H1 (cell line): ENCODE results near the gene CEP97.

Source experiments
- ATF3 ChIP-seq: IDR thresholded peaks from 2 replicates; pipeline ENCODE4 v1.6.1; 2011; ENCODE audit warnings: low read depth, mild to moderate bottlenecking, low read length; ENCODE audit not compliant: insufficient read depth
- CTCF ChIP-seq, 3 experiments: IDR thresholded peaks; 1 replicate in 2 of 3; 2 replicates in 1 of 3; pipeline versions ENCODE4 v1.5.1 to v1.6.1; 2011; ENCODE audit warnings: low read length in 3 of 3, mild to moderate bottlenecking in 3 of 3, inconsistent platforms in 2 of 3, low read depth in 1 of 3, moderate library complexity in 1 of 3; ENCODE audit not compliant: insufficient read depth in 1 of 3; ENCODE audit errors: control extremely low read depth in 1 of 3
- EP300 ChIP-seq, 2 experiments: IDR thresholded peaks; 1 replicate in 1 of 2; 2 replicates in 1 of 2; pipeline ENCODE4 v1.6.1; 2011 to 2012; ENCODE audit warnings: low read depth in 2 of 2, low read length in 2 of 2, mild to moderate bottlenecking in 2 of 2, borderline replicate concordance in 1 of 2, inconsistent platforms in 1 of 2, moderate library complexity in 1 of 2
- JUN ChIP-seq: IDR thresholded peaks from 2 replicates; pipeline ENCODE4 v1.6.1; 2011; ENCODE audit warnings: low read depth, mild to moderate bottlenecking, improper control_type of control experiment, low read length
- MAX ChIP-seq: IDR thresholded peaks from 2 replicates; pipeline ENCODE4 v1.6.1; 2012; ENCODE audit warnings: inconsistent platforms
- PHF8 ChIP-seq: fragments of 200-600 bp; sonication (generic); conservative IDR thresholded peaks from 2 replicates; pipeline ENCODE4 v1.7.1; 2012; ENCODE audit warnings: low read depth, mild to moderate bottlenecking, inconsistent platforms, low read length, moderate library complexity
- POLR2A ChIP-seq, 2 experiments: IDR thresholded peaks; 1 replicate in 1 of 2; 2 replicates in 1 of 2; pipeline ENCODE4 v1.6.1; 2011; ENCODE audit warnings: low read depth in 2 of 2, low read length in 2 of 2, mild to moderate bottlenecking in 2 of 2; ENCODE audit errors: control extremely low read depth in 1 of 2
- POLR2AphosphoS5 ChIP-seq: IDR thresholded peaks from 2 replicates; pipeline ENCODE4 v1.6.1; 2011; ENCODE audit warnings: low read depth, low read length
- POU5F1 ChIP-seq: IDR thresholded peaks from 2 replicates; pipeline ENCODE4 v1.6.1; 2011; ENCODE audit warnings: low read depth, mild to moderate bottlenecking, low read length, moderate library complexity
- RXRA ChIP-seq: IDR thresholded peaks from 2 replicates; pipeline ENCODE4 v1.6.1; 2011; ENCODE audit warnings: low read depth, mild to moderate bottlenecking, low read length, moderate library complexity; ENCODE audit not compliant: insufficient read depth
- SP1 ChIP-seq: IDR thresholded peaks from 2 replicates; pipeline ENCODE4 v1.6.1; 2011; ENCODE audit warnings: low read depth, low read length
- TAF1 ChIP-seq: IDR thresholded peaks from 2 replicates; pipeline ENCODE4 v1.6.1; 2011; ENCODE audit warnings: mild to moderate bottlenecking, low read depth, low read length

- TF ChIP-seq CTCF (IDR thresholded peaks at IDR 0.05; ENCODE audit: control extremely low read depth in 1 of 3, insufficient read depth in 1 of 3, low read depth in 1 of 3, low read length in 3 of 3): no peak
- TF ChIP-seq ATF3: no peak
- no peak for TF ChIP-seq POU5F1
- no peak for TF ChIP-seq JUN
- no peak for TF ChIP-seq POLR2A (IDR thresholded peaks at IDR 0.05; ENCODE audit: control extremely low read depth in 1 of 2, low read depth in 2 of 2, low read length in 2 of 2)
- no peak for TF ChIP-seq RXRA
- TF ChIP-seq MAX: no peak
- no peak for TF ChIP-seq SP1
- TF ChIP-seq EP300 (IDR thresholded peaks at IDR 0.05; ENCODE audit: borderline replicate concordance in 1 of 2, low read depth in 2 of 2, low read length in 2 of 2): no peak
- TF ChIP-seq TAF1: no peak
- peak; percentile 18; the same call in 1 of the 2 replicates for TF ChIP-seq POLR2AphosphoS5
- no peak for TF ChIP-seq PHF8
Measured at GRCh38 chr3:101685870-101686307, 38.5 kb upstream of the CEP97 start.
